ENCODE measurements around the gene TRMT11. TPM values are rescaled to one million over a fixed set of nuclear protein-coding genes. Genes with fewer than 3 reads are reported as not detected.

Gene TRMT11
- total RNA-seq, 1 donor from 2014 or later = 27.7 TPM

DNA sequence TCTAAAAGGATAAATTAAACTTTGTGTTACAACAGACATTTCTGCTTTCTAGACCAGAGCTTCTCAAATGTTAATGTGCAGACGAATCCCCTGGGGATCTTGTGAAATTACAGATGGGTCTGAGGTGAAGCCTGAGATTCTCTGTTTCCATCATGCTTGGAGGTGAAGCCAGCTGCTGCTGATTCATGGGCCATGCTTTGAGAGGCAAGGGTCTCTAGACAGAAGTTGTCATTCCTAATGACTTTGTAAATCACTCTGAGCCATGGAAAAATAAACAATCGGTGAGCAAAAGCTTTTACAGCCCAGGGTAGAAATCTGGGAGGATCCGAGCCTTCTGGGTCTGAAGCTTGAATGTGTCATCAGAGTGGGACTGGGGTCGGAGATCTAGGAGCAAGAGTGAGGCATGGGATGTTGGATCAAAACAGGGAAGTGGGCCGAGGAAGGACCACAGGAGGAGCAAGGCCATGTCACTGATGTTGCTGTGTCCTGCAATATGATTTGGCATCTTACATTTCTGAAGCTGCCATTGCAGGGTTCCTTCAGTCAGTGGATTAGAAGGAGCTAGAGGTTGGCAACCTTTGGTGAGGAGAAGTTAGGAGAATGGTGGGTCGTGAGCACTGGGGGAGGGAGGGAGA is 77.3 kb downstream of the TRMT11 start:
- peak overlapping the region; percentile 14 for H3K4me3 Mint-ChIP-seq (ENCODE audit: unreplicated experiment)
- peaks cover 22% of the 10 kb centered on the region for H3K4me1 Mint-ChIP-seq (ENCODE audit: low read depth, unreplicated experiment)
- peaks cover 3% of the 10 kb centered on the region for H3K27me3 Mint-ChIP-seq (ENCODE audit: unreplicated experiment)
- no peaks in the 10 kb centered on the region for H3K36me3 Mint-ChIP-seq (ENCODE audit: unreplicated experiment)
- H3K9me3 Mint-ChIP-seq (ENCODE audit: unreplicated experiment) = peaks cover 2% of the 10 kb centered on the region
- no peak for DNase-seq
- TF ChIP-seq, protein P1, sequence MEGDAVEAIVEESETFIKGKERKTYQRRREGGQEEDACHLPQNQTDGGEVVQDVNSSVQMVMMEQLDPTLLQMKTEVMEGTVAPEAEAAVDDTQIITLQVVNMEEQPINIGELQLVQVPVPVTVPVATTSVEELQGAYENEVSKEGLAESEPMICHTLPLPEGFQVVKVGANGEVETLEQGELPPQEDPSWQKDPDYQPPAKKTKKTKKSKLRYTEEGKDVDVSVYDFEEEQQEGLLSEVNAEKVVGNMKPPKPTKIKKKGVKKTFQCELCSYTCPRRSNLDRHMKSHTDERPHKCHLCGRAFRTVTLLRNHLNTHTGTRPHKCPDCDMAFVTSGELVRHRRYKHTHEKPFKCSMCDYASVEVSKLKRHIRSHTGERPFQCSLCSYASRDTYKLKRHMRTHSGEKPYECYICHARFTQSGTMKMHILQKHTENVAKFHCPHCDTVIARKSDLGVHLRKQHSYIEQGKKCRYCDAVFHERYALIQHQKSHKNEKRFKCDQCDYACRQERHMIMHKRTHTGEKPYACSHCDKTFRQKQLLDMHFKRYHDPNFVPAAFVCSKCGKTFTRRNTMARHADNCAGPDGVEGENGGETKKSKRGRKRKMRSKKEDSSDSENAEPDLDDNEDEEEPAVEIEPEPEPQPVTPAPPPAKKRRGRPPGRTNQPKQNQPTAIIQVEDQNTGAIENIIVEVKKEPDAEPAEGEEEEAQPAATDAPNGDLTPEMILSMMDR (IDR thresholded peaks at IDR 0.05; ENCODE audit: partially characterized antibody, unreplicated experiment) = no peak
- H3K27ac Mint-ChIP-seq (ENCODE audit: unreplicated experiment) = peak overlapping the region; percentile 87

GRCh38 chr6:126064257-126064747 is 78.0 kb downstream of the TRMT11 start:
- H3K36me3 Mint-ChIP-seq (ENCODE audit: unreplicated experiment) = no peaks in the 10 kb centered on the region
- no peak for DNase-seq
- H3K27ac Mint-ChIP-seq (ENCODE audit: unreplicated experiment) = peak overlapping the region; percentile 87
- TF ChIP-seq, protein P1 (IDR thresholded peaks at IDR 0.05; ENCODE audit: partially characterized antibody, unreplicated experiment) = no peak
- H3K27me3 Mint-ChIP-seq (ENCODE audit: unreplicated experiment) = peaks cover 3% of the 10 kb centered on the region
- peaks cover 22% of the 10 kb centered on the region for H3K4me1 Mint-ChIP-seq (ENCODE audit: low read depth, unreplicated experiment)
- H3K4me3 Mint-ChIP-seq (ENCODE audit: unreplicated experiment) = no peak overlapping the region
- peaks cover 2% of the 10 kb centered on the region for H3K9me3 Mint-ChIP-seq (ENCODE audit: unreplicated experiment)

- TF ChIP-seq, protein P1 (IDR thresholded peaks at IDR 0.05; ENCODE audit: partially characterized antibody, unreplicated experiment) = no peak
- Mint-ChIP-seq H3K4me1 (ENCODE audit: low read depth, unreplicated experiment) (peaks cover 22% of the 10 kb centered on the region), H3K4me3 (ENCODE audit: unreplicated experiment) (no peak overlapping the region), H3K27ac (ENCODE audit: unreplicated experiment) (no peak overlapping the region), H3K27me3 (ENCODE audit: unreplicated experiment) (peaks cover 3% of the 10 kb centered on the region), H3K9me3 (ENCODE audit: unreplicated experiment) (peaks cover 2% of the 10 kb centered on the region), H3K36me3 (ENCODE audit: unreplicated experiment) (no peaks in the 10 kb centered on the region)
- DNase-seq = no peak
Measured at GRCh38 chr6:126064748-126065401, 78.5 kb downstream of the TRMT11 start.

GRCh38 chr6:126066053-126067048 is 80.0 kb downstream of the TRMT11 start:
- no peak overlapping the region for H3K27ac Mint-ChIP-seq (ENCODE audit: unreplicated experiment)
- peaks cover 15% of the 10 kb centered on the region for H3K4me1 Mint-ChIP-seq (ENCODE audit: low read depth, unreplicated experiment)
- no peak overlapping the region for H3K4me3 Mint-ChIP-seq (ENCODE audit: unreplicated experiment)
- no peak for DNase-seq
- TF ChIP-seq, protein P1 (IDR thresholded peaks at IDR 0.05; ENCODE audit: partially characterized antibody, unreplicated experiment) = no peak
- H3K27me3 Mint-ChIP-seq (ENCODE audit: unreplicated experiment) = peaks cover 3% of the 10 kb centered on the region
- peaks cover 2% of the 10 kb centered on the region for H3K9me3 Mint-ChIP-seq (ENCODE audit: unreplicated experiment)
- no peaks in the 10 kb centered on the region for H3K36me3 Mint-ChIP-seq (ENCODE audit: unreplicated experiment)

All from glutamatergic neuron (in vitro differentiated cells).